Adrenal gland (tissue), 12 donors: ENCODE measurements around the gene DUSP22. TPM values are rescaled to one million over a fixed set of nuclear protein-coding genes. Genes with fewer than 3 reads are reported as not detected.

Source experiments
- DNase-seq, 7 donors: peaks; one replicate each; pipeline ENCODE4 v3.0.0-alpha.2; 2019 to 2020
- H3K27ac ChIP-seq, 5 donors: fragments of 200-600 bp; sonication (generic) in 4 of 5; 1 replicate in 3 of 5; 2 replicates in 2 of 5; pipeline versions ENCODE4 v1.5.1 to v1.8.0; 2016 to 2020; ENCODE audit warnings: mild to moderate bottlenecking in 1 of 5
- H3K27me3 ChIP-seq: fragments of 200-600 bp; 2 replicates; pipeline ENCODE4 v1.8.0; 2021
- H3K36me3 ChIP-seq, 2 donors: fragments of 200-600 bp; replicated peaks in 1 of 2; 1 replicate in 1 of 2; 2 replicates in 1 of 2; pipeline versions ENCODE4 v1.5.1 to v1.8.0; 2018 to 2022
- H3K4me1 ChIP-seq, 2 donors: fragments of 200-600 bp; replicated peaks in 1 of 2; 1 replicate in 1 of 2; 2 replicates in 1 of 2; pipeline versions ENCODE4 v1.5.1 to v1.8.0; 2018 to 2021
- H3K4me3 ChIP-seq, 4 donors: fragments of 200-600 bp; sonication (generic) in 3 of 4; one replicate each; pipeline ENCODE4 v1.5.1; 2016 to 2018
- H3K9me3 ChIP-seq, 3 donors: fragments of 200-600 bp; sonication (generic) in 1 of 3; replicated peaks in 1 of 3; 1 replicate in 2 of 3; 2 replicates in 1 of 3; pipeline versions ENCODE4 v1.5.1 to v1.8.0; 2016 to 2021
- CTCF ChIP-seq, 6 experiments: fragments of 450-650 bp in 4 of 6; fragments of 200-600 bp in 2 of 6; sonication (generic) in 1 of 6; IDR thresholded peaks; 1 replicate in 5 of 6; 2 replicates in 1 of 6; pipeline versions ENCODE4 v1.5.1 to v1.8.0; 2016 to 2021; ENCODE audit warnings: antibody characterized with exemption in 6 of 6, mild to moderate bottlenecking in 2 of 6, moderate library complexity in 1 of 6
- POLR2A ChIP-seq, 2 donors: fragments of 450-650 bp; IDR thresholded peaks; one replicate each; pipeline ENCODE4 v1.6.1; 2017; ENCODE audit warnings: antibody characterized with exemption in 2 of 2, mild to moderate bottlenecking in 2 of 2, moderate library complexity in 1 of 2
- WGBS, 4 donors: extraction: QIAGEN DNeasy Blood & Tissue Kit in 2 of 4; methylation state at CpG; one replicate each; pipeline versions ENCODE4 v1.1.5 to v1.1.7; 2013 to 2017; 5-methylcytosine and 5-hydroxymethylcytosine counted together
- intact Hi-C, 2 donors: fragments of 100-400 bp; cut with DNase I; formaldehyde crosslinking; loops; one replicate each; pipeline versions ENCODE4 v1.14.1 to v1.15.0; 2022 to 2023
- polyA plus RNA-seq, 3 donors: library from polyadenylated mRNA; stranded (reverse); fragments of 200-250 nt in 2 of 3; fragments of 350-450 nt in 1 of 3; fragmentation: Illumina TruSeq in 1 of 3; extraction: RNeasy Lipid Tissue Mini Kit (QIAGEN cat#74804) in 1 of 3; gene quantifications; one replicate each; pipeline ENCODE4 v1.2.3, GENCODE V29; 2013 to 2014
- total RNA-seq, 9 donors: library from RNA; depleted of rRNA in 4 of 9; stranded (reverse); fragments of >200 nt in 4 of 9; fragments of 120-200 nt in 1 of 9; fragmentation: NEBNext Ultra II Directional in 1 of 9; extraction: Animal tissue kit (Norgen Biotek cat#: 25700) in 1 of 9; gene quantifications; one replicate each; pipeline versions ENCODE4 v1.1.0 to v1.2.4, GENCODE V29; 2013 to 2023
- donor health status: healthy with polysubstance abuse.
- donor health status: Bipolar disorder and iron deficiency.
- donor health status: DM: yes; HTN: yes; CAD: no.
- donor health status: DM: no; HTN: no; CAD: no.
- donor health status: DM: no; HTN: no; CAD: no.
- donor health status: DM: yes; HTN: yes; CAD: no.

The DUSP22 gene
- total and polyA plus RNA-seq, 12 donors = 16.7 to 39.3 (median 25.9) TPM

- H3K9me3 ChIP-seq = no peaks in the 10 kb centered on the region
- TF ChIP-seq CTCF (IDR thresholded peaks at IDR 0.05) (no peak), POLR2A (IDR thresholded peaks at IDR 0.05) (no peak)
- H3K4me1 ChIP-seq = no peaks in the 10 kb centered on the region
- H3K27me3 ChIP-seq = no peaks in the 10 kb centered on the region
- whole genome bisulfite sequencing, 4 donors = 89 to 90% (median 89%) methylated on average over 10 of the region's 10 CpGs
- H3K4me3 ChIP-seq = no peak overlapping the region
- no peak overlapping the region for H3K27ac ChIP-seq
- no peaks in the 10 kb centered on the region for H3K36me3 ChIP-seq
- intact Hi-C loops = no loop called here
- no peak for DNase-seq
These were observed 11.4 kb upstream of the DUSP22 start for GRCh38 chr6:280775-281468.

GRCh38 chr6:281469-282103 lies 10.7 kb upstream of the DUSP22 start:
- no peak for TF ChIP-seq POLR2A (IDR thresholded peaks at IDR 0.05)
- no peak for TF ChIP-seq CTCF (IDR thresholded peaks at IDR 0.05)
- no peaks in the 10 kb centered on the region for H3K9me3 ChIP-seq
- no peaks in the 10 kb centered on the region for H3K27me3 ChIP-seq
- H3K27ac ChIP-seq = no peak overlapping the region
- 80 to 88% (median 86%) methylated on average over 7 of the region's 7 CpGs for WGBS, 4 donors
- intact Hi-C loops = no loop called here
- no peaks in the 10 kb centered on the region for H3K4me1 ChIP-seq
- H3K4me3 ChIP-seq = no peak overlapping the region
- DNase-seq = no peak
- no peaks in the 10 kb centered on the region for H3K36me3 ChIP-seq

GRCh38 chr6:282177-282866 lies 10.0 kb upstream of the DUSP22 start:
- no peaks in the 10 kb centered on the region for H3K4me1 ChIP-seq
- TF ChIP-seq POLR2A (IDR thresholded peaks at IDR 0.05) = no peak
- TF ChIP-seq CTCF (IDR thresholded peaks at IDR 0.05) = no peak
- H3K36me3 ChIP-seq = no peaks in the 10 kb centered on the region
- H3K27me3 ChIP-seq = no peaks in the 10 kb centered on the region
- no peaks in the 10 kb centered on the region for H3K9me3 ChIP-seq
- DNase-seq = no peak
- WGBS, 4 donors = 86 to 92% (median 88%) methylated on average over 19 of the region's 19 CpGs
- intact Hi-C loops = no loop called here
- H3K27ac ChIP-seq = no peak overlapping the region
- no peak overlapping the region for H3K4me3 ChIP-seq

GRCh38 chr6:282867-283416 lies 9.3 kb upstream of the DUSP22 start:
- no peaks in the 10 kb centered on the region for H3K27me3 ChIP-seq
- 79 to 87% (median 84%) methylated on average over 14 of the region's 14 CpGs for WGBS, 4 donors

More at GRCh38 chr6:282867-283416, 9.3 kb upstream of the DUSP22 start:
- TF ChIP-seq CTCF (IDR thresholded peaks at IDR 0.05) (no peak), POLR2A (IDR thresholded peaks at IDR 0.05) (no peak)
- H3K36me3 ChIP-seq = no peaks in the 10 kb centered on the region
- no peaks in the 10 kb centered on the region for H3K9me3 ChIP-seq
- intact Hi-C loops = no loop called here
- no peak for DNase-seq
- H3K4me1 ChIP-seq = no peaks in the 10 kb centered on the region
- H3K4me3 ChIP-seq = no peak overlapping the region
- no peak overlapping the region for H3K27ac ChIP-seq
